Measurements from ENCODE around the gene LAMB1.

LAMB1 gene

GRCh38 chr7:107960272-107960671, 42.7 kb downstream of the LAMB1 start:
- Histone ChIP-seq H2AFZ (ENCODE audit: low read length) (no peak overlapping the region), H3K36me3 (ENCODE audit: insufficient read depth, low read length) (no peaks in the 10 kb centered on the region), H3K79me2 (ENCODE audit: insufficient read depth, low read length) (no peaks in the 10 kb centered on the region), H3K9ac (ENCODE audit: low read length) (no peak overlapping the region), H4K20me1 (ENCODE audit: insufficient read depth, low read length) (no peaks in the 10 kb centered on the region), H3K4me1 (ENCODE audit: insufficient read depth, low read length, severe bottlenecking) (no peaks in the 10 kb centered on the region), H3K9me3 (ENCODE audit: low read length) (no peaks in the 10 kb centered on the region), H3K9me2 (ENCODE audit: low read depth, low read length) (no peaks in the 10 kb centered on the region), H3K27me3 (ENCODE audit: insufficient read depth, low read length) (no peaks in the 10 kb centered on the region; the same call in 1 of the 2 replicates), H3K4me2 (ENCODE audit: low read length) (no peak overlapping the region), H3K27ac (ENCODE audit: low read depth, low read length, poor library complexity, severe bottlenecking) (no peak overlapping the region), H3K4me3 (ENCODE audit: low read depth, low read length, poor library complexity, severe bottlenecking) (no peak overlapping the region), H3F3A (ENCODE audit: insufficient read depth, low read length) (no peaks in the 10 kb centered on the region)
- TF ChIP-seq EZH2 (IDR thresholded peaks at IDR 0.05; ENCODE audit: borderline replicate concordance, low read length), result no peak
- TF ChIP-seq, protein P1, sequence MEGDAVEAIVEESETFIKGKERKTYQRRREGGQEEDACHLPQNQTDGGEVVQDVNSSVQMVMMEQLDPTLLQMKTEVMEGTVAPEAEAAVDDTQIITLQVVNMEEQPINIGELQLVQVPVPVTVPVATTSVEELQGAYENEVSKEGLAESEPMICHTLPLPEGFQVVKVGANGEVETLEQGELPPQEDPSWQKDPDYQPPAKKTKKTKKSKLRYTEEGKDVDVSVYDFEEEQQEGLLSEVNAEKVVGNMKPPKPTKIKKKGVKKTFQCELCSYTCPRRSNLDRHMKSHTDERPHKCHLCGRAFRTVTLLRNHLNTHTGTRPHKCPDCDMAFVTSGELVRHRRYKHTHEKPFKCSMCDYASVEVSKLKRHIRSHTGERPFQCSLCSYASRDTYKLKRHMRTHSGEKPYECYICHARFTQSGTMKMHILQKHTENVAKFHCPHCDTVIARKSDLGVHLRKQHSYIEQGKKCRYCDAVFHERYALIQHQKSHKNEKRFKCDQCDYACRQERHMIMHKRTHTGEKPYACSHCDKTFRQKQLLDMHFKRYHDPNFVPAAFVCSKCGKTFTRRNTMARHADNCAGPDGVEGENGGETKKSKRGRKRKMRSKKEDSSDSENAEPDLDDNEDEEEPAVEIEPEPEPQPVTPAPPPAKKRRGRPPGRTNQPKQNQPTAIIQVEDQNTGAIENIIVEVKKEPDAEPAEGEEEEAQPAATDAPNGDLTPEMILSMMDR (IDR thresholded peaks at IDR 0.05; ENCODE audit: low read length), result no peak

DNA sequence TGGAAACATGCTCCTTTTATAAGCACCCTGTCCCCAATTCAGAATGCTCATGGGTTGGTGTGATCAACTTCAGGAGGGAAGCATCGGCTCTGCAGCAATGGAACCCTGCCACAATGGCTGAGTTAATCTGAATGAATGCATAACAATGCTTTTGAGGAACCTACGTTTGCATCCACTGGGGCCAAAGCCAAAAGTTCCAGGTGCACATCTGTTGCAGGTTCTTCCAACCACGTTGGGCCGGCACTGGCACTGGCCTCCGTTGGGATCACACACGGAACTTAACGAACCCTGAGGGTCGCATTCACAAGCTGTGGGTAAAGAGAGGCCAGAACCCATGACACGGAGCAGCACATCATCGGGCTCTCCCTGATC, 43.4 kb downstream of the LAMB1 start:
- H2AFZ ChIP-seq (ENCODE audit: low read length), result no peak overlapping the region
- no peaks in the 10 kb centered on the region for H3K79me2 ChIP-seq (ENCODE audit: insufficient read depth, low read length)
- no peak overlapping the region for H3K4me2 ChIP-seq (ENCODE audit: low read length)
- H3K4me1 ChIP-seq (ENCODE audit: insufficient read depth, low read length, severe bottlenecking), result no peaks in the 10 kb centered on the region
- H3K27ac ChIP-seq (ENCODE audit: low read depth, low read length, poor library complexity, severe bottlenecking), result no peak overlapping the region
- no peaks in the 10 kb centered on the region for H3F3A ChIP-seq (ENCODE audit: insufficient read depth, low read length)
- H3K4me3 ChIP-seq (ENCODE audit: low read depth, low read length, poor library complexity, severe bottlenecking), result no peak overlapping the region
- H3K9ac ChIP-seq (ENCODE audit: low read length), result no peak overlapping the region
- no peaks in the 10 kb centered on the region for H3K9me3 ChIP-seq (ENCODE audit: low read length)
- no peaks in the 10 kb centered on the region for H4K20me1 ChIP-seq (ENCODE audit: insufficient read depth, low read length)
- no peaks in the 10 kb centered on the region; the same call in 1 of the 2 replicates for H3K27me3 ChIP-seq (ENCODE audit: insufficient read depth, low read length)
- TF ChIP-seq, protein P1 (IDR thresholded peaks at IDR 0.05; ENCODE audit: low read length), result no peak
- no peak for TF ChIP-seq EZH2 (IDR thresholded peaks at IDR 0.05; ENCODE audit: borderline replicate concordance, low read length)
- no peaks in the 10 kb centered on the region for H3K9me2 ChIP-seq (ENCODE audit: low read depth, low read length)
- H3K36me3 ChIP-seq (ENCODE audit: insufficient read depth, low read length), result no peaks in the 10 kb centered on the region

GRCh38 chr7:107958764-107959526, 44.0 kb downstream of the LAMB1 start:
- H3K4me2 ChIP-seq (ENCODE audit: low read length), result no peak overlapping the region
- no peaks in the 10 kb centered on the region; the same call in 1 of the 2 replicates for H3K27me3 ChIP-seq (ENCODE audit: insufficient read depth, low read length)
- TF ChIP-seq, protein P1 (IDR thresholded peaks at IDR 0.05; ENCODE audit: low read length), result no peak
- no peak for TF ChIP-seq EZH2 (IDR thresholded peaks at IDR 0.05; ENCODE audit: borderline replicate concordance, low read length)
- no peaks in the 10 kb centered on the region for H3K9me3 ChIP-seq (ENCODE audit: low read length)
- H4K20me1 ChIP-seq (ENCODE audit: insufficient read depth, low read length), result no peaks in the 10 kb centered on the region
- H3K36me3 ChIP-seq (ENCODE audit: insufficient read depth, low read length), result no peaks in the 10 kb centered on the region
- H3K9me2 ChIP-seq (ENCODE audit: low read depth, low read length), result no peaks in the 10 kb centered on the region
- no peaks in the 10 kb centered on the region for H3K79me2 ChIP-seq (ENCODE audit: insufficient read depth, low read length)
- no peak overlapping the region for H3K27ac ChIP-seq (ENCODE audit: low read depth, low read length, poor library complexity, severe bottlenecking)
- no peaks in the 10 kb centered on the region for H3K4me1 ChIP-seq (ENCODE audit: insufficient read depth, low read length, severe bottlenecking)
- H3K4me3 ChIP-seq (ENCODE audit: low read depth, low read length, poor library complexity, severe bottlenecking), result no peak overlapping the region
- H3F3A ChIP-seq (ENCODE audit: insufficient read depth, low read length), result no peaks in the 10 kb centered on the region
- H2AFZ ChIP-seq (ENCODE audit: low read length), result no peak overlapping the region
- H3K9ac ChIP-seq (ENCODE audit: low read length), result no peak overlapping the region
